ENCODE results near the gene C14orf119.
"Not testable (repeated sequence)": the region's sequence is repeated elsewhere in the genome, so short reads cannot be mapped to it uniquely, and the experiment has no call there.

Gene C14orf119

DNA sequence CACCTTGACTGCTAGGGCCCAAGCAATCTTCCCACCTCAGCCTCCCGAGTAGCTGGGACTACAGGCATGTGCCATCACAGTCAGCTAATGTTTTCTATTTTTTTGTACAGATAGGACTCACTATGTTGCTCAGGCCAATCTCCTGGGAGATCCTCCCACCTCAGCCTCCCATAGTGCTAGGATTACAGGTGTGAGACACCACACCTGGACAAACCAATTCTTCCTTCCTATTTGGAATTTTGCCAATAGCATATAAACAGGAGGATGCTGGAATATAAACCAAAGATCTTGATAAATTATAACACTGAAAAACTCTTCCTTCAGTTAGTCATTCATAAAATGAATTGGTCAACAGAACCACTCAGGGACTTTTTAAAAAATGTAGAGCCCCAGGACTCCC is 8.7 kb upstream of the C14orf119 start:
- no peak for DNase-seq (ENCODE audit: low read depth in 1 of 2, low spot score in 1 of 2)

GRCh38 chr14:23089498-23090253 is 5.6 kb upstream of the C14orf119 start:
- no peak for DNase-seq (ENCODE audit: low read depth in 1 of 2, low spot score in 1 of 2)

DNA sequence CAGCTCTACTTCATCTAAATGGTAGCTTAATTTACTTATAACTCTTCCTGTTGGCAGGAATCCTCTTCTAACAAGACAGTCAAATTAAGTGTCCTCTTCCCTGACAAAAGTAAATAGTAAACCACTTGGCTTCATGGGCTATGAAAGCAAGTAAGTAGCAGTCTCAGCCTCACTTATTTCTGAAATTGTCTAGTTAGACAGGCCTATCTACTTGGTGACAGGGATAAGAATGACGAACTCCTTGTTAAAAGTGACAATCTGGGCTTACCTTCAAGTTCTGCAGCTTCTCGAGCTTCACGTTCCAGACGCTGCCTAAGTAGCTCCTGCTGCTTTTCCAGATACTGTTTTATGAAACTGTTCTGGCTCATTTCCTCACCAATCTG is 5.1 kb upstream of the C14orf119 start:
- DNase-seq (ENCODE audit: low read depth in 1 of 2, low spot score in 1 of 2) = no peak

DNA sequence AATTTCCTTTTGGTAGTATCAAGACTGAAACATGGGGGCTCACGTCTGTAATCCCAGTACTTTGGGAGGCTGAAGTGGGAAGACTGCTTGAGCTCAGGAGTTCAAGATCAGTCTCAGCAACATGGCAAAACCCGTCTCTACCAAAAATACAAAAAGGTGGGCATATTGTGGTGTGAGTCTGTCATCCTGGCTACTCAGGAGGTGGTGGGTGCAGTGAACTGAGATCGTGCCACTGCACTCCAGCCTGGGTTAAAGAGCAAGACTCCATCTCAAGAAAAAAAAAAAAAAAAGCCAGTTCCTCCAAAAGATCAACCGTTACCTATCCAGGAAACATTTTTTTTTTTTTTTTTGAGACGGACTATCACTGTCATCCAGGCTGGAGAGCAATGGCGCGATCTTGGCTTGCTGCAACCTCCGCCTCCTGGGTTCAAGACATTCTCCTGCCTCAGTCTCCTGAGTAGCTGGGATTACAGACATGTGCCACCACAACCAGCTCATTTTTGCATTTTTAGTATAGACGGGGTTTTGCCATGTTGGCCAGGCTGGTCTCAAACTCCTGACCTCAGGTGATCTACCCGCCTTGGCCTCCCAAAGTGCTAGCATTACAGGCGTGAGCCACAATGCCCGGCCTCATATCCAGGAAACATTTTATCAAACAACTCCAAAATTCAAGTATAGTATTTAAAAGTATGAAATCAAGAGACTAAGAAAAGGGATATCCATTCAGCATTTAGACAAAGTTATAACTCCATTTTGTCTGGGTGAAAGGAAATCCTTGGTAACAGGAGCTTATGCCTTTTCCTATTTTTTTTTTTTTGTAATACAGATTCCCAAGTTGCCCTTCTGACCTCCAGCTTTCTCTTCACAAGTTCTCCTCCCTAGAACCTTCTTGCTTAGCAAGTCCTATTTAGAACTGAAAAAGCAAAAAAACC is 3.7 kb upstream of the C14orf119 start:
- no peak for DNase-seq (ENCODE audit: low read depth in 1 of 2, low spot score in 1 of 2)

GRCh38 chr14:23093104-23093503 is 2.2 kb upstream of the C14orf119 start:
- DNase-seq (ENCODE audit: low read depth in 1 of 2, low spot score in 1 of 2) = no peak

GRCh38 chr14:23093526-23093925 is 1.8 kb upstream of the C14orf119 start:
- no peak for DNase-seq (ENCODE audit: low read depth in 1 of 2, low spot score in 1 of 2)

DNA sequence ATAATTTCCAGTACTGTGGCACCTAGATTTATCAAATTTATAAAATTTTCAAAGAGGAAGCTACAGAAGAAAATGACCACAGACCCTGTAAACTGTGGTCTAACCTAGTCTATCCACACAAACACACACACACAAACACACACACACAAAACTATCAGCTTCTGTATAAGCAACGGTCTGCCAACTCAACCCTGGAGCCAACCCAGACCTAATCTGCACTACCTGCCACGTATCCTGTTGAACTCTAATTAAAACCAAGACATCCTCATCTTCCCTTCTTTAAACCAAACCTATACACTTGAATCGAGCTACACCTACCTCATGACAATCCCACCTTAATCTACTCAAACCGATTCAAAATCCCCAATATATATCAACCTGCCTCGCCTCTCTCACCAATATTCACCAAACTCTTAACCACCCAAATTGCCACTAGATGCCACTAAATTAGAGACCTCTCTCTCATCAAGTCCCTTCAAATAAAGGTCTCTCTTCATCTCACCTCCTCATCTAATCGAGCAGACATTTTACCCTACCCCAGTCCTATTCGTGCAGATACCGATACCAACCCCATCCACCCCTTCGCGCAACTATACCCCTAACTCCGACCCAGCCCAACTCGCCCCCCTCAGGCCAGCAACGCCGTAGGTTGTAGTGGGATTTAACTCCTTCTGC is 1.2 kb upstream of the C14orf119 start:
- no peak for DNase-seq (ENCODE audit: low read depth in 1 of 2, low spot score in 1 of 2)

- peak; percentile 43 to 60 for DNase-seq (ENCODE audit: low read depth in 1 of 2, low spot score in 1 of 2)
Observed at GRCh38 chr14:23094666-23095195, 574 bp upstream of the C14orf119 start, which contains the start of gene ACIN1. TSS of gene ACIN1 (minus strand) at chr14:23095136. CDS start at chr14:23095112, 24 bp downstream.

- no peak for DNase-seq (ENCODE audit: low read depth in 1 of 2, low spot score in 1 of 2)
Observed at GRCh38 chr14:23097786-23098185, 2.5 kb downstream of the C14orf119 start.

GRCh38 chr14:23099212-23099861 is 4.0 kb downstream of the C14orf119 start:
- no peak for DNase-seq (ENCODE audit: low read depth in 1 of 2, low spot score in 1 of 2)

DNA sequence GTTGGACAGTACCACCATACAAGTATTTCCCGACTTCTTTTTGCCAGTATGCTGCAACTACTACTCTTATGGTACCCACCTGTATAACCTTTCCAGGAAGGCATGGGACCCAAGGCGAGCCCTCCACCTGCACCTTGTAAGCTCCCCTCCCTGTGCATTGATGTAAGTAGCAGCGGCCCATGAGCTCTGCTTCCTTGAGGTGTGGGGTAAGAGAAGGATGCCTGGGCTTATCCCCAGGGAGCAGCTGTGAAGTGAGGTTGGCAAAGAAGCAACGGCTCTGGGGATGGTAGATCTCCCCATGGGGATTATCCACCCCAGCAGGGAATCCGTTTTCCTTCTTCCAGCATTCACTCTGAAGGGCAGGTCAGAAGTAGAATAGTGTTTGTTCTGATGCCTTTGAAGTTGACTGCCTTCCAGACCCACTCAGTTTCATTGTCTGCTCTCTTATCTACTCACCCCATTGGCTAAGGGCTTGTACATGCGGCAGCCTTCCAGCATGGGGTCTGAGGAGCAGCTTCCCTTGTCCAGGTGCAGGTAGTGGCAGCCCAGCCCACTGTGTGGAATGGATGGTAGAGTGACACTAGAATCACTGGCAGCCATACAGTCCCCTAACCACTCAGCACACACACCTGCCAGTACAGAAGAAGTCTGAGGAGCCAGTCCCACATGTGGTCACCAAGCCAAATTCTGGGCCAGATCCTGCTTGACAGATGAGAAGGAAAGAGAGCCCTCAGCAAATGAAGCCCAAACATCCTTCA is 6.1 kb downstream of the C14orf119 start:
- no peak for DNase-seq (ENCODE audit: low read depth in 1 of 2, low spot score in 1 of 2)

DNA sequence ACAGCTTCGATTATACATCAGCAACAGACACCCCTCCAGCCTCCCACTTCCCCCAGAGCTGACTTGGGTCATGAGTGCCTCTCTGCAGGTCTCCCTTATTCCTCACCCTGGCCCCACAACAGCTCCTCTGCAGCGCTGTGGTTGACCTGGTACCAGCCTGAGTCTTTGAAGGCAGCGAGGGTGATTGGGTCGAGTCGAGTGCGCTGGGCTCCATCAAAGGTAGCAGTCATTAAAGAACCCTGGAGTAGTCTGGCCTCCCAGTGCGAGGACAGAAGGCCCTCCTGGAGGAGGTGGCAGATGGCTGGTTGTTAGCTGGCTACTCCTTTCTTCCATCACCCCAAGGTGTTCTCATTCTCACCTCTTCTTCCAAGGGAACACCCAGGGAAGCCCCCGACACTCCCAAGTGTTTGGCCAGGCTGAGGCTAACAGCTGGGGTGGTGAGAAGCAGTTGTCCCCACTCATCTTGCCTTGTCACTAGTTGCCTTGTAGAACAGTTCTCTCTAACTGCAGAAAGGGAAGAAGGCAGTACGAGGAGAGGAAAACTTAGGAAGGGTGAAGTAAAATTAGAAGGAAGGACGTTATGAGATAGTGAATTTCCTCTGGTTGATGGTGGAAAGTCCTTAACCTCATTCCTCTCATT is 6.8 kb downstream of the C14orf119 start:
- no peak for DNase-seq (ENCODE audit: low read depth in 1 of 2, low spot score in 1 of 2)

DNA sequence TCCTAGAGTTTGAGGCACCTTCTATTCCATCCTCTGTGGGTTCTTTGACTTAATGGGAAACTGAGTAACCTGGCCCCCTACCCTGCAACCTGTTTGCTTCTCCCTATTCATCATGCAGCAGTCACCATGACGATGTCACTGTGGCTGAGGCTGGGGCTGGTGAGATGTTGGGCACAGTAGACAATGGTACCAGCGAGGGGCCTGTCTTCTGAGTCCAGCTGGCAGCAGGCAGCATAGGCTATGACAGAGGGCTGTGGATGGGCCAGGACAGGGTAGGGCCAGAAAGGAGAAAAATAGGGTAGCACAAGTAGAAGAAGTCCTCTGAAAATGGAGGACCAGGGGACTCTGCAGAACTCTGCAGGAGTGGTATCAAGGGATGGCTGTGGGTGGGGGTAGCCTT is 7.5 kb downstream of the C14orf119 start:
- no peak for DNase-seq (ENCODE audit: low read depth in 1 of 2, low spot score in 1 of 2)

GRCh38 chr14:23103581-23103980 is 8.3 kb downstream of the C14orf119 start:
- DNase-seq (ENCODE audit: low read depth in 1 of 2, low spot score in 1 of 2) = no peak

- no peak for DNase-seq (ENCODE audit: low read depth in 1 of 2, low spot score in 1 of 2)
Observed at GRCh38 chr14:23104070-23104590, 8.8 kb downstream of the C14orf119 start.

GRCh38 chr14:23104591-23105347 is 9.5 kb downstream of the C14orf119 start, which contains the start of gene CIROP:
TSS of gene CIROP (minus strand) at chr14:23104989. CDS start at chr14:23104920, 69 bp downstream.
- no peak for DNase-seq (ENCODE audit: low read depth in 1 of 2, low spot score in 1 of 2)

DNA sequence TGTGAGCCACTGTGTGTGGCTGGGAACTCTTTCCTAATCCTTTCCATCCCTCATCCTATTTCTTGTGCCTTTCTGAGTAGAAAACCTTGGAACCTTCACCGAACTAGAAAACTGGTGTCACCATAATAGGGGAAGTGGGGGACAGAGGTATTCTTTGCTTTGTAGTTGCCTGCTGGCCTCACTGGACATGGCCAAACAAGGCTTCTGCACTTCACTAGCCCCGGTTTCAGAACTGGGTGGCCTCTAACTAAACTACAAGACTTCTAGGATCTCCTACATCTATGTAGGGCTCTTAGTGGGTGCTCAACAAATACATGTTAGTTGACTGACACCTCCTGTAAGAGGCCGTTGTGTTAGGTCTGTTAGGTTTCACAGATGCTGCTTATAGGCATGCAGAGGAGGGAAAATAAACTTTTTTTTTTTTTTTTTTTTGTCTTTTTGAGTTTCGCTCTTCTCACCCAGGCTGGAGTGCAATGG is 10.1 kb downstream of the C14orf119 start:
- no peak for DNase-seq (ENCODE audit: low read depth in 1 of 2, low spot score in 1 of 2)

- no peak for DNase-seq (ENCODE audit: low read depth in 1 of 2, low spot score in 1 of 2)
Observed at GRCh38 chr14:23106747-23107045, 11.4 kb downstream of the C14orf119 start.

DNA sequence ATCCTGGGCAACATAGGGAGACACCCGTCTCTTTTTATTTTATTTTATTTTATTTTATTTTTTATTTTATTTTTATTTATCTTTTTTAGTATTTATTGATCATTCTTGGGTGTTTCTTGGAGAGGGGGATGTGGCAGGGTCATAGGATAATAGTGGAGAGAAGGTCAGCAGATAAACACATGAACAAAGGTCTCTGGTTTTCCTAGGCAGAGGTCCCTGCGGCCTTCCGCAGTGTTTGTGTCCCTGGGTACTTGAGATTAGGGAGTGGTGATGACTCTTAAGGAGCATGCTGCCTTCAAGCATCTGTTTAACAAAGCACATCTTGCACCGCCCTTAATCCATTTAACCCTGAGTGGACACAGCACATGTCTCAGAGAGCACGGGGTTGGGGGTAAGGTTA is 12.3 kb downstream of the C14orf119 start:
- not testable (repeated sequence) for DNase-seq (ENCODE audit: low read depth in 1 of 2, low spot score in 1 of 2)
